Thyroid gland (tissue), 4 donors: ENCODE data around the gene COL9A1.

Experiments used
- POLR2A ChIP-seq, 2 donors: fragments of 450-650 bp; IDR thresholded peaks; one replicate each; pipeline ENCODE4 v1.6.1; 2017; ENCODE audit warnings: antibody characterized with exemption in 2 of 2, mild to moderate bottlenecking in 2 of 2, moderate library complexity in 1 of 2
- TF ChIP-seq, protein P1 (sequence below), 6 experiments: fragments of 200-600 bp in 3 of 6; fragments of 450-650 bp in 3 of 6; sonication (generic) in 3 of 6; IDR thresholded peaks; one replicate each; pipeline ENCODE4 v1.5.1; 2016 to 2019; ENCODE audit warnings: antibody characterized with exemption in 6 of 6, mild to moderate bottlenecking in 2 of 6, inconsistent platforms in 1 of 6, moderate library complexity in 1 of 6

- TF ChIP-seq, protein P1, sequence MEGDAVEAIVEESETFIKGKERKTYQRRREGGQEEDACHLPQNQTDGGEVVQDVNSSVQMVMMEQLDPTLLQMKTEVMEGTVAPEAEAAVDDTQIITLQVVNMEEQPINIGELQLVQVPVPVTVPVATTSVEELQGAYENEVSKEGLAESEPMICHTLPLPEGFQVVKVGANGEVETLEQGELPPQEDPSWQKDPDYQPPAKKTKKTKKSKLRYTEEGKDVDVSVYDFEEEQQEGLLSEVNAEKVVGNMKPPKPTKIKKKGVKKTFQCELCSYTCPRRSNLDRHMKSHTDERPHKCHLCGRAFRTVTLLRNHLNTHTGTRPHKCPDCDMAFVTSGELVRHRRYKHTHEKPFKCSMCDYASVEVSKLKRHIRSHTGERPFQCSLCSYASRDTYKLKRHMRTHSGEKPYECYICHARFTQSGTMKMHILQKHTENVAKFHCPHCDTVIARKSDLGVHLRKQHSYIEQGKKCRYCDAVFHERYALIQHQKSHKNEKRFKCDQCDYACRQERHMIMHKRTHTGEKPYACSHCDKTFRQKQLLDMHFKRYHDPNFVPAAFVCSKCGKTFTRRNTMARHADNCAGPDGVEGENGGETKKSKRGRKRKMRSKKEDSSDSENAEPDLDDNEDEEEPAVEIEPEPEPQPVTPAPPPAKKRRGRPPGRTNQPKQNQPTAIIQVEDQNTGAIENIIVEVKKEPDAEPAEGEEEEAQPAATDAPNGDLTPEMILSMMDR (IDR thresholded peaks at IDR 0.05), result no peak
- no peak for TF ChIP-seq POLR2A (IDR thresholded peaks at IDR 0.05)
Measured at GRCh38 chr6:70298068-70298467, 4.8 kb downstream of the COL9A1 start.
